ENCODE data around the gene GNG7.

- TF ChIP-seq BHLHE40 (IDR thresholded peaks at IDR 0.05; ENCODE audit: borderline replicate concordance) (no peak), ELF4 (IDR thresholded peaks at IDR 0.05) (no peak), FOXK2 (IDR thresholded peaks at IDR 0.05) (no peak), ARNT (IDR thresholded peaks at IDR 0.05) (no peak), L3MBTL2 (conservative IDR thresholded peaks at IDR 0.05) (no peak), PKNOX1 (IDR thresholded peaks at IDR 0.05) (no peak), FOXM1 (IDR thresholded peaks at IDR 0.05; ENCODE audit: borderline replicate concordance) (no peak)
These were observed 144.0 kb downstream of the GNG7 start for GRCh38 chr19:2558543-2558942.
